ENCODE data around the gene DGLUCY. TPM values are rescaled to one million over a fixed set of nuclear protein-coding genes. Genes with fewer than 3 reads are reported as not detected.

DGLUCY gene
- total RNA-seq, 1 experiment from 2014 or later: 67.0 TPM

GRCh38 chr14:91149462-91149861 lies 35.6 kb downstream of the DGLUCY start:
- H3K36me3 ChIP-seq (ENCODE audit: control insufficient read depth in 1 of 2, insufficient read depth in 2 of 2, low read length in 2 of 2): peaks cover 0 to 10% of the 10 kb centered on the region in 2 experiments; a peak in 2 of 4 replicates
- no peak overlapping the region for H2AFZ ChIP-seq (ENCODE audit: low read depth, low read length, poor library complexity, severe bottlenecking)
- POLR2A ChIA-PET: no interaction called here
- H4K20me1 ChIP-seq (ENCODE audit: insufficient read depth): no peaks in the 10 kb centered on the region
- RAD21 ChIA-PET (ENCODE audit: low non-redundant PET in 1 of 2, low total read pairs in 2 of 2, uncharacterized antibody in 2 of 2, unreplicated experiment in 2 of 2): no interaction called here
- no peak overlapping the region for H3K4me2 ChIP-seq (ENCODE audit: low read length)
- no peaks in the 10 kb centered on the region for H3K27me3 ChIP-seq (ENCODE audit: insufficient read depth, low read length)
- DNase-seq (ENCODE audit: low read depth, low spot score) (no peak), ATAC-seq (no peak)
- no peak overlapping the region for H3K27ac ChIP-seq (ENCODE audit: low read depth, low read length)
- peaks cover 1 to 4% of the 10 kb centered on the region in 2 experiments; a peak in 3 of 4 replicates for H3K4me1 ChIP-seq (ENCODE audit: control insufficient read depth in 1 of 2, insufficient read depth in 2 of 2, low read length in 2 of 2)
- no peak overlapping the region for H3K9ac ChIP-seq (ENCODE audit: low read length)
- intact Hi-C loops (cut with micrococcal nuclease): no loop called here
- CTCF ChIA-PET: interaction anchor here (1.3 kb wide), 1 partner anchor 24 kb away, joined by 3 read pairs; no protein-coding TSS in a partner anchor
- H3K4me3 ChIP-seq (replicated peaks in 1 of 2; ENCODE audit: low read depth in 1 of 2, low read length in 2 of 2): no peak overlapping the region
- no peaks in the 10 kb centered on the region; the same call in 1 of the 2 replicates for H3K79me2 ChIP-seq (ENCODE audit: insufficient read depth, low read length)
- no TSS peak for BruUV-seq (replicated peaks)
- TF ChIP-seq CBX3 (IDR thresholded peaks at IDR 0.05; ENCODE audit: low read depth) (no peak), YY1 (IDR thresholded peaks at IDR 0.05; ENCODE audit: extremely low read depth, insufficient replicate concordance, low read depth, low read length) (no peak), EZH2 (IDR thresholded peaks at IDR 0.05) (no peak), REST (IDR thresholded peaks at IDR 0.05; ENCODE audit: low read depth) (no peak), ELF1 (IDR thresholded peaks at IDR 0.05; ENCODE audit: borderline replicate concordance, low read depth) (no peak), ATF3 (IDR thresholded peaks at IDR 0.05) (no peak), ZFX (IDR thresholded peaks at IDR 0.05) (no peak), POLR2A (IDR thresholded peaks at IDR 0.05; ENCODE audit: borderline replicate concordance, extremely low read depth, insufficient read depth, insufficient read length) (no peak), FOSL1 (IDR thresholded peaks at IDR 0.05; ENCODE audit: low read depth) (no peak)
- no peaks in the 10 kb centered on the region for H3K9me3 ChIP-seq (ENCODE audit: control insufficient read depth in 1 of 2, insufficient read depth in 1 of 2, low read depth in 1 of 2, low read length in 2 of 2)
- H3K9me2 ChIP-seq (ENCODE audit: insufficient read depth): no peaks in the 10 kb centered on the region
